H9 (cell line): ENCODE measurements around the gene FAM114A1. TPM values are rescaled to one million over a fixed set of nuclear protein-coding genes. Genes with fewer than 3 reads are reported as not detected.

Source experiments
- DNase-seq: peaks from one replicate; pipeline ENCODE4 v3.0.0-alpha.2; 2017
- H2AFZ ChIP-seq: one replicate; pipeline ENCODE4 v1.6.1; 2013; ENCODE audit warnings: mild to moderate bottlenecking, low read length, control low read depth, moderate library complexity
- H2AK5ac ChIP-seq: 2 replicates; pipeline ENCODE4 v1.6.1; 2013; ENCODE audit warnings: low read length, control low read depth, mixed read lengths; ENCODE audit not compliant: insufficient read length
- H2BK120ac ChIP-seq: one replicate; pipeline ENCODE4 v1.6.1; 2013; ENCODE audit warnings: low read depth, mild to moderate bottlenecking, low read length, control low read depth, inconsistent platforms; ENCODE audit not compliant: poor library complexity, severe bottlenecking
- H2BK12ac ChIP-seq: 2 replicates; pipeline ENCODE4 v1.6.1; 2013; ENCODE audit warnings: low read length, control low read depth, mixed read lengths, low read depth; ENCODE audit not compliant: insufficient read length
- H2BK15ac ChIP-seq: 2 replicates; pipeline ENCODE4 v1.6.1; 2013; ENCODE audit warnings: low read depth, low read length, control low read depth
- H2BK20ac ChIP-seq: one replicate; pipeline ENCODE4 v1.6.1; 2013; ENCODE audit warnings: low read depth, mild to moderate bottlenecking, low read length, control low read depth, inconsistent platforms; ENCODE audit not compliant: poor library complexity, severe bottlenecking
- H2BK5ac ChIP-seq: 2 replicates; pipeline ENCODE4 v1.6.1; 2013; ENCODE audit warnings: low read length, control low read depth, mixed read lengths; ENCODE audit not compliant: insufficient read length
- H3K14ac ChIP-seq: 2 replicates; pipeline ENCODE4 v1.6.1; 2013; ENCODE audit warnings: low read length, control low read depth; ENCODE audit not compliant: insufficient read depth
- H3K18ac ChIP-seq: 2 replicates; pipeline ENCODE4 v1.6.1; 2013; ENCODE audit warnings: low read depth, mild to moderate bottlenecking, mixed read lengths, low read length, control low read depth; ENCODE audit not compliant: insufficient read length
- H3K23ac ChIP-seq: 2 replicates; pipeline ENCODE4 v1.6.1; 2013; ENCODE audit warnings: low read length, control low read depth, mixed read lengths, low read depth; ENCODE audit not compliant: insufficient read length
- H3K23me2 ChIP-seq: 2 replicates; pipeline ENCODE4 v1.6.1; 2013; ENCODE audit warnings: low read depth, mild to moderate bottlenecking, mixed read lengths, low read length, control low read depth; ENCODE audit not compliant: insufficient read length, poor library complexity, severe bottlenecking
- H3K27ac ChIP-seq: 2 replicates; pipeline ENCODE4 v1.5.1; 2013; ENCODE audit warnings: low read length, control low read depth, mixed read lengths, low read depth; ENCODE audit not compliant: insufficient read length
- H3K27me3 ChIP-seq: 2 replicates; pipeline ENCODE4 v1.6.1; 2013; ENCODE audit warnings: low read length, control low read depth, inconsistent platforms; ENCODE audit not compliant: insufficient read depth
- H3K4ac ChIP-seq: 2 replicates; pipeline ENCODE4 v1.6.1; 2013; ENCODE audit warnings: low read depth, mild to moderate bottlenecking, control low read depth, inconsistent platforms, low read length, moderate library complexity
- H3K4me1 ChIP-seq: 2 replicates; pipeline ENCODE4 v1.6.1; 2013; ENCODE audit warnings: low read length, control low read depth, inconsistent platforms; ENCODE audit not compliant: insufficient read depth
- H3K4me2 ChIP-seq: 2 replicates; pipeline ENCODE4 v1.6.1; 2013; ENCODE audit warnings: low read length, control low read depth, mixed read lengths; ENCODE audit not compliant: insufficient read length, insufficient read depth
- H3K56ac ChIP-seq: 2 replicates; pipeline ENCODE4 v1.6.1; 2013; ENCODE audit warnings: low read depth, mild to moderate bottlenecking, mixed read lengths, low read length, control low read depth; ENCODE audit not compliant: insufficient read length
- H3K79me1 ChIP-seq: 2 replicates; pipeline ENCODE4 v1.6.1; 2013; ENCODE audit warnings: low read depth, mild to moderate bottlenecking, moderate library complexity, low read length, control low read depth, inconsistent platforms; ENCODE audit not compliant: insufficient read depth, poor library complexity, severe bottlenecking
- H3K79me2 ChIP-seq: 2 replicates; pipeline ENCODE4 v1.6.1; 2013; ENCODE audit warnings: low read length, control low read depth, inconsistent platforms; ENCODE audit not compliant: insufficient read depth
- H3K9ac ChIP-seq: 2 replicates; pipeline ENCODE4 v1.6.1; 2013; ENCODE audit warnings: low read length, control low read depth, mixed read lengths; ENCODE audit not compliant: insufficient read length; ENCODE audit errors: extremely low read depth
- H3K9me3 ChIP-seq: one replicate; pipeline ENCODE4 v1.6.1; 2013; ENCODE audit warnings: low read depth, low read length, inconsistent platforms; ENCODE audit not compliant: control insufficient read depth
- H3T11ph ChIP-seq: one replicate; pipeline ENCODE4 v1.6.1; 2013; ENCODE audit warnings: mild to moderate bottlenecking, low read length, control low read depth, inconsistent platforms
- H4K20me1 ChIP-seq: one replicate; pipeline ENCODE4 v1.6.1; 2013; ENCODE audit not compliant: control insufficient read depth, insufficient read length, insufficient read depth
- H4K5ac ChIP-seq: 2 replicates; pipeline ENCODE4 v1.6.1; 2013; ENCODE audit warnings: low read depth, mild to moderate bottlenecking, mixed read lengths, low read length, control low read depth; ENCODE audit not compliant: insufficient read length
- H4K8ac ChIP-seq: replicated peaks from 2 replicates; pipeline ENCODE4 v1.6.1; 2013; ENCODE audit warnings: low read length, control low read depth, mixed read lengths, low read depth; ENCODE audit not compliant: insufficient read length
- H4K91ac ChIP-seq: 2 replicates; pipeline ENCODE4 v1.6.1; 2013; ENCODE audit warnings: low read depth, mild to moderate bottlenecking, moderate library complexity, mixed read lengths, low read length, control low read depth; ENCODE audit not compliant: insufficient read length
- H3K27ac Mint-ChIP-seq, 3 experiments: 2 replicates in 2 of 3; 3 replicates in 1 of 3; pipeline ENCODE4 v1.8.0; 2020 to 2021; ENCODE audit warnings: mixed read lengths in 3 of 3, mild to moderate bottlenecking in 1 of 3, moderate library complexity in 1 of 3
- H3K27me3 Mint-ChIP-seq: 2 replicates; pipeline ENCODE4 v1.8.0; 2021; ENCODE audit warnings: low read depth, mild to moderate bottlenecking, moderate library complexity, mixed read lengths
- H3K36me3 Mint-ChIP-seq, 3 experiments: 2 replicates in 2 of 3; 3 replicates in 1 of 3; pipeline ENCODE4 v1.8.0; 2020 to 2021; ENCODE audit warnings: low read depth in 3 of 3, mixed read lengths in 3 of 3; ENCODE audit not compliant: insufficient read depth in 1 of 3
- H3K4me1 Mint-ChIP-seq, 2 experiments: 2 replicates each; pipeline ENCODE4 v1.8.0; 2020; ENCODE audit warnings: mixed read lengths in 2 of 2
- H3K4me3 Mint-ChIP-seq, 2 experiments: 2 replicates in 1 of 2; 3 replicates in 1 of 2; pipeline ENCODE4 v1.8.0; 2020 to 2021; ENCODE audit warnings: mild to moderate bottlenecking in 2 of 2, mixed read lengths in 2 of 2, moderate library complexity in 1 of 2
- H3K9me3 Mint-ChIP-seq, 2 experiments: 2 replicates in 1 of 2; 3 replicates in 1 of 2; pipeline ENCODE4 v1.8.0; 2020; ENCODE audit warnings: mild to moderate bottlenecking in 2 of 2, mixed read lengths in 2 of 2, moderate library complexity in 1 of 2
- WGBS: extraction: QIAGEN DNeasy Blood & Tissue Kit; methylation state at CpG from one replicate; pipeline ENCODE4 v1.1.7; 2013; ENCODE audit warnings: missing lambda C conversion rate, low lambda C conversion rate, mixed read lengths; ENCODE audit not compliant: insufficient read length; ENCODE audit errors: extremely low coverage; 5-methylcytosine and 5-hydroxymethylcytosine counted together
- total RNA-seq: library from RNA; stranded (reverse); gene quantifications from 2 replicates; pipeline ENCODE4 v1.2.1, GENCODE V29; 2021
- TF ChIP-seq, protein P1 (sequence below): fragments of 200-600 bp; sonication (generic); conservative IDR thresholded peaks from 3 replicates; pipeline ENCODE4 v1.8.0; 2021; ENCODE audit warnings: antibody characterized with exemption, mild to moderate bottlenecking

The FAM114A1 gene
- total RNA-seq, 1 experiment from 2014 or later: 9.9 TPM

DNA sequence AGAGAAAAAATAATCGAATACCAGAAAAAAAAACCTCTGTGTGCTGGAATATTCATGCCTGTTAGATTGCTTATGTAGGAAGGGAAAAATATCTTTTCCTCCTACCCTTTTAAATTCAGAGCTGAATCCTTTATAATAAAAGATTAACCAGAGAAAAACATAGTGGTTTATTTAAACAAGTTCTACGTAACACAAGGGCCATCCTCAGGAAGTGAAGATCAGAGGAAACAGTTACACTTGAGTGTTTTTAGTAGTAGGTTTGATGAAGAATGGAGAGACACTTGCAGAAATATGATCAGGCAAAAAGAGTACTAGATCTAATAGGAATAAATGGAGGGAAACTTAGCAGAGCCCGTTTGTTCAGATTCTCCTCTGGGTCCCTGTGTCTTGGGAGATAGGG, 98.3 kb downstream of the FAM114A1 start:
- no peak overlapping the region for H3K18ac ChIP-seq
- no peak for DNase-seq
- no peak overlapping the region for H2BK12ac ChIP-seq
- peaks cover 2% of the 10 kb centered on the region; the same call in 1 of the 2 replicates for H3K4me1 ChIP-seq
- H3T11ph ChIP-seq: no peak overlapping the region
- Mint-ChIP-seq H3K9me3 (peaks cover 0 to 3% of the 10 kb centered on the region in 2 experiments; a peak in 1 of 5 replicates), H3K4me1 (peaks cover 0 to 5% of the 10 kb centered on the region in 2 experiments; a peak in 2 of 4 replicates), H3K27ac (0 out of 7 replicates have a peak overlapping the region, but pooled peaks of 1 of the 3 experiments have one; percentile 34), H3K4me3 (no peak overlapping the region), H3K36me3 (no peaks in the 10 kb centered on the region), H3K27me3 (no peaks in the 10 kb centered on the region; the same call in 1 of the 2 replicates)
- H3K9ac ChIP-seq: no peak overlapping the region
- no peak overlapping the region for H2BK20ac ChIP-seq
- H4K8ac ChIP-seq: no peak overlapping the region
- H3K4ac ChIP-seq: no peak overlapping the region
- H4K20me1 ChIP-seq: no peaks in the 10 kb centered on the region
- TF ChIP-seq, protein P1, sequence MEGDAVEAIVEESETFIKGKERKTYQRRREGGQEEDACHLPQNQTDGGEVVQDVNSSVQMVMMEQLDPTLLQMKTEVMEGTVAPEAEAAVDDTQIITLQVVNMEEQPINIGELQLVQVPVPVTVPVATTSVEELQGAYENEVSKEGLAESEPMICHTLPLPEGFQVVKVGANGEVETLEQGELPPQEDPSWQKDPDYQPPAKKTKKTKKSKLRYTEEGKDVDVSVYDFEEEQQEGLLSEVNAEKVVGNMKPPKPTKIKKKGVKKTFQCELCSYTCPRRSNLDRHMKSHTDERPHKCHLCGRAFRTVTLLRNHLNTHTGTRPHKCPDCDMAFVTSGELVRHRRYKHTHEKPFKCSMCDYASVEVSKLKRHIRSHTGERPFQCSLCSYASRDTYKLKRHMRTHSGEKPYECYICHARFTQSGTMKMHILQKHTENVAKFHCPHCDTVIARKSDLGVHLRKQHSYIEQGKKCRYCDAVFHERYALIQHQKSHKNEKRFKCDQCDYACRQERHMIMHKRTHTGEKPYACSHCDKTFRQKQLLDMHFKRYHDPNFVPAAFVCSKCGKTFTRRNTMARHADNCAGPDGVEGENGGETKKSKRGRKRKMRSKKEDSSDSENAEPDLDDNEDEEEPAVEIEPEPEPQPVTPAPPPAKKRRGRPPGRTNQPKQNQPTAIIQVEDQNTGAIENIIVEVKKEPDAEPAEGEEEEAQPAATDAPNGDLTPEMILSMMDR: no peak
- H3K27ac ChIP-seq: no peak overlapping the region
- H3K9me3 ChIP-seq: no peaks in the 10 kb centered on the region
- no peak overlapping the region for H2BK5ac ChIP-seq
- no peak overlapping the region for H2BK120ac ChIP-seq
- WGBS: no CpG with 5 or more reads among the region's 3 CpGs
- no peak overlapping the region for H2BK15ac ChIP-seq
- no peak overlapping the region for H3K23ac ChIP-seq
- no peak overlapping the region for H3K14ac ChIP-seq
- no peak overlapping the region for H2AFZ ChIP-seq
- H4K5ac ChIP-seq: no peak overlapping the region
- H3K23me2 ChIP-seq: no peaks in the 10 kb centered on the region
- no peaks in the 10 kb centered on the region for H3K79me2 ChIP-seq
- H3K27me3 ChIP-seq: no peaks in the 10 kb centered on the region
- H3K79me1 ChIP-seq: no peaks in the 10 kb centered on the region
- no peak overlapping the region for H2AK5ac ChIP-seq
- H3K56ac ChIP-seq: no peak overlapping the region
- H4K91ac ChIP-seq: no peak overlapping the region
- H3K4me2 ChIP-seq: no peak overlapping the region
